Transverse colon (tissue), 3 donors: ENCODE results near the gene OR10A3.

ENCODE experiments used
- EP300 ChIP-seq: sonication (generic); formaldehyde crosslinking; IDR thresholded peaks from one replicate; pipeline ENCODE4 v1.6.1; 2017; ENCODE audit warnings: antibody characterized with exemption, low read depth
- POLR2A ChIP-seq: fragments of 450-650 bp; IDR thresholded peaks from one replicate; pipeline ENCODE4 v1.6.1; 2016; ENCODE audit warnings: antibody characterized with exemption, mild to moderate bottlenecking, moderate library complexity
- TF ChIP-seq, protein P1 (sequence below), 5 experiments: fragments of 200-600 bp in 3 of 5; fragments of 450-650 bp in 2 of 5; sonication (generic) in 3 of 5; IDR thresholded peaks; 1 replicate in 2 of 5; 2 replicates in 3 of 5; pipeline ENCODE4 v1.5.1; 2016 to 2017; ENCODE audit warnings: antibody characterized with exemption in 5 of 5, inconsistent platforms in 3 of 5, mild to moderate bottlenecking in 2 of 5, moderate library complexity in 1 of 5

DNA sequence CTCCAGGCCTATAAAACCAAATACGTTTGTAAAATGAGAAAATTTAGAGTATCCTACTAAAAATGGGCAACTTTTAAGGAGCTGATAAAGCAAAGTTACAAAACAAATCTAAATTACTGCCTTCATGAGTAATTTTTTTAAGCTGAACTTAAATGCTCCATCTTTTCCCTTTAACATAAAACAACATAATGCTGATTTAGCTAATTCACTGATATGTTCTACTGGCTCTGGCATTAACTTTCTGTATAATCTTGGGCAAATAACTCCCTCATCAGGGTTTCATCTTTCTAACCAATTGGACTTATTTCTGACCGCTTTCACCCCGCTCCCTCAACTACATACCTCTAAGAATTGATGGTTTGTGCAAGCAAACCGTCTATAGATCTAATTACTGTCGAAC lies 362 bp downstream of the OR10A3 start:
- no peak for TF ChIP-seq EP300
- TF ChIP-seq, protein P1, sequence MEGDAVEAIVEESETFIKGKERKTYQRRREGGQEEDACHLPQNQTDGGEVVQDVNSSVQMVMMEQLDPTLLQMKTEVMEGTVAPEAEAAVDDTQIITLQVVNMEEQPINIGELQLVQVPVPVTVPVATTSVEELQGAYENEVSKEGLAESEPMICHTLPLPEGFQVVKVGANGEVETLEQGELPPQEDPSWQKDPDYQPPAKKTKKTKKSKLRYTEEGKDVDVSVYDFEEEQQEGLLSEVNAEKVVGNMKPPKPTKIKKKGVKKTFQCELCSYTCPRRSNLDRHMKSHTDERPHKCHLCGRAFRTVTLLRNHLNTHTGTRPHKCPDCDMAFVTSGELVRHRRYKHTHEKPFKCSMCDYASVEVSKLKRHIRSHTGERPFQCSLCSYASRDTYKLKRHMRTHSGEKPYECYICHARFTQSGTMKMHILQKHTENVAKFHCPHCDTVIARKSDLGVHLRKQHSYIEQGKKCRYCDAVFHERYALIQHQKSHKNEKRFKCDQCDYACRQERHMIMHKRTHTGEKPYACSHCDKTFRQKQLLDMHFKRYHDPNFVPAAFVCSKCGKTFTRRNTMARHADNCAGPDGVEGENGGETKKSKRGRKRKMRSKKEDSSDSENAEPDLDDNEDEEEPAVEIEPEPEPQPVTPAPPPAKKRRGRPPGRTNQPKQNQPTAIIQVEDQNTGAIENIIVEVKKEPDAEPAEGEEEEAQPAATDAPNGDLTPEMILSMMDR (IDR thresholded peaks at IDR 0.05): no peak
- TF ChIP-seq POLR2A: no peak
